AG08395 (cell line): ENCODE measurements around the gene TRMT44.
"Not testable (repeated sequence)": the region's sequence is repeated elsewhere in the genome, so short reads cannot be mapped to it uniquely, and the experiment has no call there.

Experiments
- DNase-seq: peaks from one replicate; pipeline ENCODE4 v3.0.0; 2012; ENCODE audit warnings: mixed read lengths, low spot score

Gene TRMT44

DNA sequence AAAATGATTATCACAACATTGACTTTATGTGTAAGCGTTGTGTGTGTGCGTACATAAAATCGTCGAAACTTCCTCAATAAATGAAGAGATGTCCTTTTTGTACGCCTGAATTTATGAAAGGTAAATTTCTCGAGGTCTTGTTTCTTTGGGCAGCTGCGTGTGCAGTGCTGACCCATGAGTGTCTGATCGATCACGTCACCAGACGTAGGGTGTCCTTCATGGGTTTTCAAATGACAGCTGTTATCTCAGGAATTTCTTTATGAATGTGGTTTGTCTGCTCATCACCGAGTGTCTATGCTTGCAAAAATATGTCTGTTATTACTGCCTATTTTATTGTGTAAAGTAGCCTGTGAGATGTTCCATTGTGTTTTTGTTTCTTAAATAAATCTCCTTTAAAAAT, 71.9 kb downstream of the TRMT44 start:
- DNase-seq: no peak

- not testable (repeated sequence) for DNase-seq
Observed at GRCh38 chr4:8513080-8513479, 72.5 kb downstream of the TRMT44 start.

GRCh38 chr4:8513931-8514330, 73.4 kb downstream of the TRMT44 start:
- no peak for DNase-seq

- no peak for DNase-seq
Observed at GRCh38 chr4:8514391-8514790, 73.8 kb downstream of the TRMT44 start.

GRCh38 chr4:8515316-8516060, 74.9 kb downstream of the TRMT44 start:
- DNase-seq: peak; percentile 86

GRCh38 chr4:8516061-8516573, 75.5 kb downstream of the TRMT44 start:
- DNase-seq: no peak

DNA sequence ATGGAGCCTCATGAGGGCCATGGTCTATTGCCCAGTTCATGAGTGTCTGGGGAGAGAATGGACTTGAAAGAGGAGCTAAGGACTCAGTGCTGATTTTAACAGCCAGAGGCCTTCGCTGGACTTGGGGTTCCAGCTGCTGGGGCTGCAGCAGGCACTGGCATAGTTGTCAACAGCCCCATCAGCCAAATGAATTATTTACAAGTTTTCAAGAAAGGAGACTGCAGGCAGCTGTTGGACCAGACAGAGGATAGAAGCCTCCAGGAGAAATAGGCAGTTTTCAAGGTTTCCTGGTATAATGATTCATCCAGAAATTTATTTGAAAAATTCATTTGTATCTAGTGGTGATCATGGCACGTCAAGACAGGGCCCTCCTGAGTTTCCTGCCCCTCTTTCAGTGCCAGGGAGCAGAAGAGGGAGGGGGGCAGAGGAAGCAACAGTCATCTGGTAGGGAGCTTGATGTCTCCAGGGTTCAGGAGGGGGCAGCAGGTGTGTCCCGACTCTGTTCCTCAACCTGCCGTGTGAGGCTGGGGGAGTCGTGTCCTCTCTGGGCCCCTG, 76.5 kb downstream of the TRMT44 start:
- no peak for DNase-seq

- DNase-seq: no peak
Observed at GRCh38 chr4:8517946-8518345, 77.4 kb downstream of the TRMT44 start.

DNA sequence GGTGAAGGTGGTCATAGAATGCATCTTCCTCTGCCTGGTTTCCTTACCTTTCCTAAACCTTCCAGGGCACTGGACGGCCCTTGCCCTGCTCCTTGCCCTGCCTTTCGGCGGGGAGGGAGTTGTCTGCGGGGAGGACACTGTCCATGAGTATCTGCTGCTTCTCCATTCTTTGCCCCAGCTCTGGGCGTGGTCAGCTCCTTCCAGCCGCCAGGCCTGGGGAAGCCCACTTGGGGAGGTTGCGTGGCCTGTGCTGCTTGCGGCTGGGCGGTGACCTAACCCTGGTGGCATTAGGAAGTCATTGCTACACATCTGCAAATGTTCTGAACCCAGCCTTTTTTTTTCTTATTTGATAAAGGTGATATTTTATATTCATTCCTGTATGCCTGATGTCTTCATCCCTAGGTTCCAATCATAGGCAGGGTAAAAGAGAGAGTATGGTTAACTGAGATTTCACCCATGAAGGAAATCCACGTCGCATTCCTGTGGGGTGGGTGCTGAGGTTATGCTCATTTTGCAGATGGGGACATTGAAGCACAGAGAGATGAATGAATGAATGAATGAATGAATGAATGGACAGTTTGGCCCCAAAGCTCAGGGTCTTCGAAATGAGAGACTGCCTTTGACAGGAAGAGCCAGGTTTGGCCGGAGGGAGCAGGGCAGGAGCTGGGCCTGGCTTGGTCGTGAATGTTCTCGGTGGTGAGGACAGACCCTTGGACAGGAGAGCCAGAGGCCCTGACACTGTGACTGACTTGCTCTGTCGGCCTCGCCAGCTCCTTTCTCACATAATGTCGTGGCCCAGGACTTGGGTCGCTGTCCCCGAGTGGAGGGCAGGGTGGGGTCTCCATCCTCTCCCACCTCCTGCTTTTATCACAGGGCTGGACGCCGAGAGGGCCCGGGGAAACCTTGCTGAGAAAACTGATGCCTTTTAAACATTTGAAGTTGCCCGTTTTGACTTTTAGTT, 81.9 kb downstream of the TRMT44 start:
- no peak for DNase-seq

GRCh38 chr4:8523175-8523574, 82.6 kb downstream of the TRMT44 start:
- no peak for DNase-seq

- no peak for DNase-seq
Observed at GRCh38 chr4:8523766-8524165, 83.2 kb downstream of the TRMT44 start.

DNA sequence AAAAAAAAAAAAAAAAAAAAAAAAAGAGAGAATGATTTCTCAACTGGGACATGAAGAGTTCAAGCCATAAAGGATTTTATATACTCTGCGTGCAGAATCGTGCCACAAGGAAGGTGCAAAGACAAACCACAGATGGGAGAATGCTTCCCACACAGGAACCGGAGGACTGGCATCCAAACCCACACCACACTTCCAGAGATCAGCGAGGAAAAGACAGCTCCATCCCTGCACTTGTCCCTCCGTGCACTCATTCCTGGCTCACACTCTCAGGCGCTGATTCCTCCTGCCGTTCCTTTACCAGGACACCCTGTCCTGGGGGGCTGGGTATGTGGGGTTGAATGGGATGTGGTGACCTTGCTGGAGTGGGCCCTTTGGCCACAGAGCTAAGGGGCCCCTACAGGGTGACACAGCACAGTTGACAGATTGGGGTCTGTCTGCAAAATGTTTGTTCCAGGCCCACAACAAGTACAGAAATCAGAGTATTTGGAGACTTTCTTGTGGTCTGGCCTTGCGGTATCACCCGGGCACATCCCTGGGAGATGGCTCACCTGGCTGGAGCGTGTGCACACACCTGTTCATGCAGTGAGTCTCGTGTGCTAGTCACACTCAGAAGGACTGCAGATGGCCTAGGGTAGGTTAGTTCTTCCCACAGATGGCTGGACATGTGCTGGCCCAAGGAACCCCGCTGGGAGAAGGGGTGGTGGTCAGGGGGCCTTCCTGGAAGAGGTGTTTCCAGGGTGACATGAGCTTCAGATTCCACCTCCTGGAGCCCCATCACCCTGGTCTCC, 84.2 kb downstream of the TRMT44 start:
- DNase-seq: no peak

GRCh38 chr4:8525383-8526120, 85.0 kb downstream of the TRMT44 start:
- DNase-seq: peak; percentile 58
